ENCODE measurements around the gene GCHFR. TPM values are rescaled to one million over a fixed set of nuclear protein-coding genes. Genes with fewer than 3 reads are reported as not detected.

GCHFR gene
- total RNA-seq, 1 donor from 2014 or later: 23.3 TPM

GRCh38 chr15:40769274-40770146 is 5.6 kb downstream of the GCHFR start, which contains the start of gene C15orf62:
TSS of gene C15orf62 (plus strand) at chr15:40769980. CDS start at chr15:40770496, 516 bp downstream.
- H3K27ac Mint-ChIP-seq: peak within 1 kb of the TSS; percentile 91
- TF ChIP-seq CTCF (conservative IDR thresholded peaks at IDR 0.05): no peak
- DNase-seq (ENCODE audit: extremely low spot score, unreplicated experiment): no peak
- H3K36me3 Mint-ChIP-seq: no peaks in the 10 kb centered on the region
- peaks cover 27% of the 10 kb centered on the region for H3K4me1 Mint-ChIP-seq (ENCODE audit: unreplicated experiment)
- peaks cover 2% of the 10 kb centered on the region for H3K27me3 Mint-ChIP-seq
- H3K4me3 Mint-ChIP-seq: peak within 1 kb of the TSS; percentile 41
- no peaks in the 10 kb centered on the region for H3K9me3 Mint-ChIP-seq

- Mint-ChIP-seq H3K4me1 (ENCODE audit: unreplicated experiment) (peaks cover 23% of the 10 kb centered on the region), H3K36me3 (no peaks in the 10 kb centered on the region), H3K4me3 (no peak overlapping the region), H3K27ac (peak overlapping the region; percentile 91), H3K27me3 (peaks cover 2% of the 10 kb centered on the region), H3K9me3 (no peaks in the 10 kb centered on the region)
- no peak for DNase-seq (ENCODE audit: extremely low spot score, unreplicated experiment)
- TF ChIP-seq CTCF (conservative IDR thresholded peaks at IDR 0.05): no peak
These were observed 6.4 kb downstream of the GCHFR start for GRCh38 chr15:40770147-40770721.

- Mint-ChIP-seq H3K27me3 (no peaks in the 10 kb centered on the region), H3K4me1 (ENCODE audit: unreplicated experiment) (peaks cover 13% of the 10 kb centered on the region), H3K27ac (no peak overlapping the region), H3K4me3 (no peak overlapping the region), H3K9me3 (no peaks in the 10 kb centered on the region), H3K36me3 (no peaks in the 10 kb centered on the region)
- TF ChIP-seq CTCF (conservative IDR thresholded peaks at IDR 0.05): no peak
- no peak for DNase-seq (ENCODE audit: extremely low spot score, unreplicated experiment)
These were observed 7.4 kb downstream of the GCHFR start for GRCh38 chr15:40771242-40771641.

- no peaks in the 10 kb centered on the region for H3K9me3 Mint-ChIP-seq
- H3K27ac Mint-ChIP-seq: no peak overlapping the region
- H3K27me3 Mint-ChIP-seq: no peaks in the 10 kb centered on the region
- H3K4me1 Mint-ChIP-seq (ENCODE audit: unreplicated experiment): peaks cover 13% of the 10 kb centered on the region
- TF ChIP-seq CTCF (conservative IDR thresholded peaks at IDR 0.05): no peak
- H3K4me3 Mint-ChIP-seq: no peak overlapping the region
- DNase-seq (ENCODE audit: extremely low spot score, unreplicated experiment): no peak
- no peaks in the 10 kb centered on the region for H3K36me3 Mint-ChIP-seq
These were observed 8.1 kb downstream of the GCHFR start for GRCh38 chr15:40772014-40772413.

- Mint-ChIP-seq H3K27ac (no peak overlapping the region), H3K36me3 (no peaks in the 10 kb centered on the region), H3K4me3 (no peak overlapping the region), H3K27me3 (no peaks in the 10 kb centered on the region), H3K4me1 (ENCODE audit: unreplicated experiment) (peaks cover 13% of the 10 kb centered on the region), H3K9me3 (no peaks in the 10 kb centered on the region)
- no peak for TF ChIP-seq CTCF (conservative IDR thresholded peaks at IDR 0.05)
- DNase-seq (ENCODE audit: extremely low spot score, unreplicated experiment): no peak
These were observed 9.6 kb downstream of the GCHFR start for GRCh38 chr15:40773496-40773895.

Measured in type B pancreatic cell (in vitro differentiated cells).